Progenitor cell of endocrine pancreas (in vitro differentiated cells): Measurements from ENCODE around the gene ATG101. TPM values are rescaled to one million over a fixed set of nuclear protein-coding genes. Genes with fewer than 3 reads are reported as not detected.
A peak's percentile ranks its signal among the peaks of the same experiment; 100 is the strongest.

Experiments
- DNase-seq: peaks from one replicate; pipeline ENCODE4 v3.0.0; 2021; ENCODE audit warnings: low spot score; ENCODE audit not compliant: unreplicated experiment
- H3K27ac Mint-ChIP-seq: 2 replicates; pipeline ENCODE4 v1.8.0; 2021; ENCODE audit warnings: mild to moderate bottlenecking, moderate library complexity, mixed read lengths
- H3K27me3 Mint-ChIP-seq: 2 replicates; pipeline ENCODE4 v1.8.0; 2021; ENCODE audit warnings: mixed read lengths
- H3K36me3 Mint-ChIP-seq: 2 replicates; pipeline ENCODE4 v1.8.0; 2022; ENCODE audit warnings: mixed read lengths; ENCODE audit not compliant: insufficient read depth
- H3K4me1 Mint-ChIP-seq: 2 replicates; pipeline ENCODE4 v1.8.0; 2021; ENCODE audit warnings: low read depth, mixed read lengths
- H3K4me3 Mint-ChIP-seq: 2 replicates; pipeline ENCODE4 v1.8.0; 2021; ENCODE audit warnings: low read depth, mild to moderate bottlenecking, moderate library complexity, mixed read lengths
- H3K9me3 Mint-ChIP-seq: 2 replicates; pipeline ENCODE4 v1.8.0; 2021; ENCODE audit warnings: low read depth, mixed read lengths
- total RNA-seq: library from RNA; stranded (reverse); gene quantifications from 2 replicates; pipeline ENCODE4 v1.2.1, GENCODE V29; 2021
- TF ChIP-seq, protein P1 (sequence below): fragments of 200-600 bp; sonication (generic); IDR thresholded peaks from one replicate; pipeline ENCODE4 v1.5.0; 2021; ENCODE audit warnings: antibody characterized with exemption, mild to moderate bottlenecking; ENCODE audit not compliant: unreplicated experiment

Gene ATG101
- total RNA-seq, 1 donor from 2014 or later, result 23.5 TPM

- Mint-ChIP-seq H3K27me3 (peaks cover 16% of the 10 kb centered on the region), H3K27ac (no peak overlapping the region), H3K36me3 (no peaks in the 10 kb centered on the region), H3K9me3 (no peaks in the 10 kb centered on the region), H3K4me3 (peak overlapping the region; percentile 69), H3K4me1 (peaks cover 22% of the 10 kb centered on the region)
- DNase-seq, result no peak
- TF ChIP-seq, protein P1, sequence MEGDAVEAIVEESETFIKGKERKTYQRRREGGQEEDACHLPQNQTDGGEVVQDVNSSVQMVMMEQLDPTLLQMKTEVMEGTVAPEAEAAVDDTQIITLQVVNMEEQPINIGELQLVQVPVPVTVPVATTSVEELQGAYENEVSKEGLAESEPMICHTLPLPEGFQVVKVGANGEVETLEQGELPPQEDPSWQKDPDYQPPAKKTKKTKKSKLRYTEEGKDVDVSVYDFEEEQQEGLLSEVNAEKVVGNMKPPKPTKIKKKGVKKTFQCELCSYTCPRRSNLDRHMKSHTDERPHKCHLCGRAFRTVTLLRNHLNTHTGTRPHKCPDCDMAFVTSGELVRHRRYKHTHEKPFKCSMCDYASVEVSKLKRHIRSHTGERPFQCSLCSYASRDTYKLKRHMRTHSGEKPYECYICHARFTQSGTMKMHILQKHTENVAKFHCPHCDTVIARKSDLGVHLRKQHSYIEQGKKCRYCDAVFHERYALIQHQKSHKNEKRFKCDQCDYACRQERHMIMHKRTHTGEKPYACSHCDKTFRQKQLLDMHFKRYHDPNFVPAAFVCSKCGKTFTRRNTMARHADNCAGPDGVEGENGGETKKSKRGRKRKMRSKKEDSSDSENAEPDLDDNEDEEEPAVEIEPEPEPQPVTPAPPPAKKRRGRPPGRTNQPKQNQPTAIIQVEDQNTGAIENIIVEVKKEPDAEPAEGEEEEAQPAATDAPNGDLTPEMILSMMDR, result peak; percentile 6
These were observed 45.6 kb upstream of the ATG101 start for GRCh38 chr12:52023976-52024688.

GRCh38 chr12:52024845-52025230, 44.9 kb upstream of the ATG101 start:
- Mint-ChIP-seq H3K27ac (no peak overlapping the region), H3K36me3 (no peaks in the 10 kb centered on the region), H3K9me3 (no peaks in the 10 kb centered on the region), H3K27me3 (peaks cover 16% of the 10 kb centered on the region), H3K4me1 (peaks cover 19% of the 10 kb centered on the region), H3K4me3 (no peak overlapping the region)
- DNase-seq, result no peak
- TF ChIP-seq, protein P1, result no peak

- Mint-ChIP-seq H3K27me3 (peaks cover 13% of the 10 kb centered on the region), H3K4me1 (peaks cover 11% of the 10 kb centered on the region), H3K4me3 (no peak overlapping the region), H3K27ac (no peak overlapping the region), H3K9me3 (no peaks in the 10 kb centered on the region), H3K36me3 (no peaks in the 10 kb centered on the region)
- TF ChIP-seq, protein P1, result no peak
- DNase-seq, result no peak
These were observed 43.5 kb upstream of the ATG101 start for GRCh38 chr12:52026263-52026662.

- Mint-ChIP-seq H3K4me1 (peaks cover 11% of the 10 kb centered on the region), H3K9me3 (no peaks in the 10 kb centered on the region), H3K27ac (no peak overlapping the region), H3K36me3 (no peaks in the 10 kb centered on the region), H3K27me3 (peaks cover 13% of the 10 kb centered on the region), H3K4me3 (no peak overlapping the region)
- DNase-seq, result no peak
- TF ChIP-seq, protein P1, result no peak
These were observed 42.5 kb upstream of the ATG101 start for GRCh38 chr12:52027085-52027843.

GRCh38 chr12:52029685-52030084, 40.1 kb upstream of the ATG101 start:
- H3K36me3 Mint-ChIP-seq, result no peaks in the 10 kb centered on the region

More at GRCh38 chr12:52029685-52030084, 40.1 kb upstream of the ATG101 start:
- no peak overlapping the region for H3K4me3 Mint-ChIP-seq
- TF ChIP-seq, protein P1, result no peak
- H3K9me3 Mint-ChIP-seq, result no peaks in the 10 kb centered on the region
- peaks cover 12% of the 10 kb centered on the region for H3K27me3 Mint-ChIP-seq
- peaks cover 15% of the 10 kb centered on the region for H3K4me1 Mint-ChIP-seq
- no peak for DNase-seq
- H3K27ac Mint-ChIP-seq, result no peak overlapping the region
